HG02571 (cell line): Measurements from ENCODE around the gene ABCA13.
"Not testable (repeated sequence)": the region's sequence is repeated elsewhere in the genome, so short reads cannot be mapped to it uniquely, and the experiment has no call there.

Source experiments
- ATAC-seq: cut with Tn5 transposase; IDR thresholded peaks from one replicate; pipeline ENCODE4 v1.9.1; 2021; ENCODE audit warnings: mild to moderate bottlenecking, moderate library complexity; ENCODE audit not compliant: unreplicated experiment

The ABCA13 gene, protein sequence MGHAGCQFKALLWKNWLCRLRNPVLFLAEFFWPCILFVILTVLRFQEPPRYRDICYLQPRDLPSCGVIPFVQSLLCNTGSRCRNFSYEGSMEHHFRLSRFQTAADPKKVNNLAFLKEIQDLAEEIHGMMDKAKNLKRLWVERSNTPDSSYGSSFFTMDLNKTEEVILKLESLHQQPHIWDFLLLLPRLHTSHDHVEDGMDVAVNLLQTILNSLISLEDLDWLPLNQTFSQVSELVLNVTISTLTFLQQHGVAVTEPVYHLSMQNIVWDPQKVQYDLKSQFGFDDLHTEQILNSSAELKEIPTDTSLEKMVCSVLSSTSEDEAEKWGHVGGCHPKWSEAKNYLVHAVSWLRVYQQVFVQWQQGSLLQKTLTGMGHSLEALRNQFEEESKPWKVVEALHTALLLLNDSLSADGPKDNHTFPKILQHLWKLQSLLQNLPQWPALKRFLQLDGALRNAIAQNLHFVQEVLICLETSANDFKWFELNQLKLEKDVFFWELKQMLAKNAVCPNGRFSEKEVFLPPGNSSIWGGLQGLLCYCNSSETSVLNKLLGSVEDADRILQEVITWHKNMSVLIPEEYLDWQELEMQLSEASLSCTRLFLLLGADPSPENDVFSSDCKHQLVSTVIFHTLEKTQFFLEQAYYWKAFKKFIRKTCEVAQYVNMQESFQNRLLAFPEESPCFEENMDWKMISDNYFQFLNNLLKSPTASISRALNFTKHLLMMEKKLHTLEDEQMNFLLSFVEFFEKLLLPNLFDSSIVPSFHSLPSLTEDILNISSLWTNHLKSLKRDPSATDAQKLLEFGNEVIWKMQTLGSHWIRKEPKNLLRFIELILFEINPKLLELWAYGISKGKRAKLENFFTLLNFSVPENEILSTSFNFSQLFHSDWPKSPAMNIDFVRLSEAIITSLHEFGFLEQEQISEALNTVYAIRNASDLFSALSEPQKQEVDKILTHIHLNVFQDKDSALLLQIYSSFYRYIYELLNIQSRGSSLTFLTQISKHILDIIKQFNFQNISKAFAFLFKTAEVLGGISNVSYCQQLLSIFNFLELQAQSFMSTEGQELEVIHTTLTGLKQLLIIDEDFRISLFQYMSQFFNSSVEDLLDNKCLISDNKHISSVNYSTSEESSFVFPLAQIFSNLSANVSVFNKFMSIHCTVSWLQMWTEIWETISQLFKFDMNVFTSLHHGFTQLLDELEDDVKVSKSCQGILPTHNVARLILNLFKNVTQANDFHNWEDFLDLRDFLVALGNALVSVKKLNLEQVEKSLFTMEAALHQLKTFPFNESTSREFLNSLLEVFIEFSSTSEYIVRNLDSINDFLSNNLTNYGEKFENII (N-terminal part only)

DNA sequence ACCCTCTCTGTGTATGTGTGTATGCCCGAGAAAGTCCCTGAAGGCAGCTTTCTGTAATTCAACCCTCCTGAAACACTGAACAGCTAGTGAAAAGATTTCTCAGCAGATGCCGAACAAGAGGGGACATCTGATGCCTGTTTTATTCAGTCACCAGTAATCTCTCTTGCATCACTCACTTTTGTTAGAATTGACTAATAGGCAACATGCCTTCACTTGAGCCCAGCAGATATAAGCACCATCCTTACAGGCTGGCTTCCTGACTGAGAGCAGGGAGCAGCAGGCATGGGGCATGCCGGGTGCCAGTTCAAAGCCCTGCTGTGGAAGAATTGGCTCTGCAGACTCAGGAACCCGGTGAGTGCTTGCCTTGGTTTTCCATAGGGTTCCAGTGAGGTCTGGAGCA is at the start of gene ABCA13:
ABCA13 (plus strand) TSS at position 257 of the 400 bp plus-strand sequence; CDS start at position 283, 26 bp downstream.
- ATAC-seq = no peak

DNA sequence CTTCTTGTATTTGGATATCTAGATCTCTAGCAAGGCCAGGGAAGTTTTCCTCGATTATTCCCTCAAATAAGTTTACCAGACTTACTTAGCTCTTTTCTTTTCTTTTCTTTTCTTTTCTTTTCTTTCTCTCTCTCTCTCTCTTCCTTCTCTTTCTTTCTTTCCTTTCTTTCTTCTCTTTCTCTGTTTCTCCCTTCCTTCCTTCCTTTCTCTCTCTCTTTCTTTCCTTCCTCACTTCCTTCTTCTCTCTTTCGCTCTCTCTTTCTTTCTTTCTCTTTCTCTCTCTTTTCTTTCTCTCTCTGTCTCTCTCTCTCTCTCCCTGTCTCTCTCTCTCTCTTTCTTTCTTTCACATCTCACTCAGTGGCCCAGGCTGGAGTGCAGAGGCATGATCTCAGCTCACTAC is 45.2 kb upstream of the ABCA13 start:
- ATAC-seq = no peak

DNA sequence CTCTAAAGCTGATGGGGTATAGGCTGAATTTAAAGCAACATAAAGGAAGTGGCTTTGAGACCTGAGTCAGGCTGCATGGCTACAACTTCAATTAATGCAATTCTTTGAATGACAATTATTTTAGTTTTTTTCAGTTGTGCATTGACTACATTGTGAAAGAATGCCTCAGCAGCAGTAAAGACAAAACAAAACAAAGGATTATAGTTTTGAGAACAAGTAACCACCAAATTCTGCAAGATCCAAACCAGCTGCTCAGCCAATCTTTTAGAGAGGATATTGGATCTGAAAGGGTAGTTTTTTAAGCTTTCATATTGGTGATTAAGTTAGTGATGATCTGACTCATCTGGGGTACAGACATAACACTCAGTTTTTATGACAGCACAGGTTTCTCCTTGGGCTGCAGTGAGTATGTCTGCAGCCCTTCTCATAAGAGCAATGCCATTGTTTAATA is 40.6 kb upstream of the ABCA13 start:
- ATAC-seq = no peak

DNA sequence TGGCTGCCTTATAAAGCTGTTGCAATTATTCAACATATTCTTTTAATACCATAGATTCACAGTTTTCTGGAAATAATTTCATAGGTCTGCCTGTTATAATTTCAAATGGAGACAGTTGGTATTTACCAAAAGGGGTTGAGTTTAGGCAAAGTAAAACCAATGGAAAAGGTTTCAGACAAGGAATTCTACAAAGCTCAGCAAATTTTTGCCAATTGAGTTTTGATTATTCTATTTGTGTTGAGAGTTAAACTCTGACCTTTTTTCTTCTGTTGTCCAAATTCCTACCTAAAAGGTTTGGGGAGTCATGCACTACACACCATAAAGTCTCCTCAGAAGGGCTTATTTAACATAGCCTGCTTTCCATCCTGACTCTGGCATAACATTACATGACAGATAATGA is 38.5 kb upstream of the ABCA13 start:
- ATAC-seq = no peak

DNA sequence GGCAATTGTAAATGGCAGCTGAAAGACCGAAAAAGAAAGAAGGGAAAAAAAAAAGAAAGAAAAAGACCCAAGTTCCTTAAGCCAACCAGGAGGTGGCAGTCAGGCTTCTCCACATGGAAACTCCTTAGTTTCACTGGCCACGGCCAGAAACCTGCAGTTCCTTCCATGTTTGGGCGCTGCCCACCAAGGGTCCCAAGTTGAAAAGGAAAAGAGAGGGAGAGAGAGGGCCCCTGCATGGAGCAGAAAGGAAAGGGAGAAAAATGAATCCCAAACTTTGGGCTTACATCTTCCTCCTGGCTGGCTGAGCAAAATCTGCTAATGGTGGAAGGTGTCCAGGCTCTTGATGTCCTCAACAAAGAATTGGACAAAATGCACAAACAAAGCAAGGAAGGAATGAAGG is 31.8 kb upstream of the ABCA13 start:
- no peak for ATAC-seq

DNA sequence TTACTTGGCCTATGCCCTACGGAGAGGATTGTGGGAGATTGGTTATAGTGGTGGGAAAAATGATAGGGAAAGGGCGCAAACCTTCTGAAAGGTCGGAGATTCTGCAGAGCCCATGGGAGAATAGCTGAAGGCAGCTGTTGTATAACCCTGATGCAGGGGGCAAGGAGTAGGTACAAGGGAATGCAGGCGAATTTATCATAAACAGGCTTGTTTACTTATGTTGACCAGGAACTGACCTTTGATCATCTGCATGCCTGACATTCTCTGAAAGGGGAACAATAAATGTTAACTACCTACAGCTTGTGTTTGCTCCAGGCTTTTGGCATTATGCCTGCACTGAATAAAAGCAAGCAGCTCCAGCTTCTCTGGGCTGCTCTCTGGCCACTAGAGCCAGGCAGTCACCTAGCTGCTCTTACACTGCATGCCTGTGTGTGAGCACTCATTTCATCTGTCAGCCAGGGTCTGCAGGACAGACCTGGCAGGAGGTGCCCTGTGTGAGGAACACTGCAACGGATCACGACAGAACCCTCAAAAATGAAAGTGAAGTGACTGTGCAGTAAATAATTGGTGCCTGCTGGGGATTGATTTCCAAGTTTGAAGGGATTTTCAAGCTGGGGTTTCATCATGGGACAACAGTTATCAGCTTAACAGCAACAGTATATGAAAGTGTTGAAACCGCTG is 31.1 kb upstream of the ABCA13 start:
- no peak for ATAC-seq

DNA sequence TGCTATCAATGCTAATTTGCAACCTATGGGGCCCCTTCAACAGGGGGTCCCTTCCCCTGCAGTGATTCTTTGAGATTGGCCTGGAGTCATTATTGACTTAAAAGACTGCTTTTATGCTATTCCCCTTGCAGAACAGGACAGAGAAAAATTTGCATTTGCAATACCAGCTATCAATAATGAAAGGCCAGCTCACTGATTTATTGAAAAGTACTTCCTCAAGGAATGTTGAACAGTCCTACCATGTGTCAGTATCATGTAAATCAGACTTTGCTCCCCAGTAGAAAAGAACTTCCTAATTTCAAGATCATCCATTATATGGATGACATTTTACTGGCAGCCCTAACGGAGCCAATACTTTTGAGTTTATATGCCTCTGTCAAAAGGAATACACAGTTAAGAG is 29.7 kb upstream of the ABCA13 start:
- no peak for ATAC-seq

DNA sequence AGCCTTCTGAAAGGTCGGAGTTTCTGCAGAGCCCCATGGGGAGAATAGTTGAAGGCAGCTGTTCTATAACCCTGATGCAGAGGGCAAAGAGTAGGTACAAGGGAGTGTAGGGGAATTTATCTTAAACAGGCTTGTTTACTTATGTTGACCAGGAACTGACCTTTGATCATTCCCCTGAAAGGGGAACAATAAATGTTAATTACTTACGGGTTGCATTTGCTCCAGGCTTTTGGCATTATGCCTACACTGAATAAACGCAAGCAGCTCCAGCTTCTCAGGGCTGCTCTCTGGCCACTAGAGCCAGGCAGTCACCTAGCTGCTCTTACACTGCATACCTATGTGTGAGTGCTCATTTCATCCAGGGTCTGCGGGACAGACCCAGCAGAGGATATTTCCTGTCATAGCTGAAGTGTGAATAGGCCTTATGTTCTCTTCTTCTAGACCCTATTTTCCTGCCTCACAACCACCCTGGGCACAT is 26.9 kb upstream of the ABCA13 start:
- ATAC-seq = no peak

DNA sequence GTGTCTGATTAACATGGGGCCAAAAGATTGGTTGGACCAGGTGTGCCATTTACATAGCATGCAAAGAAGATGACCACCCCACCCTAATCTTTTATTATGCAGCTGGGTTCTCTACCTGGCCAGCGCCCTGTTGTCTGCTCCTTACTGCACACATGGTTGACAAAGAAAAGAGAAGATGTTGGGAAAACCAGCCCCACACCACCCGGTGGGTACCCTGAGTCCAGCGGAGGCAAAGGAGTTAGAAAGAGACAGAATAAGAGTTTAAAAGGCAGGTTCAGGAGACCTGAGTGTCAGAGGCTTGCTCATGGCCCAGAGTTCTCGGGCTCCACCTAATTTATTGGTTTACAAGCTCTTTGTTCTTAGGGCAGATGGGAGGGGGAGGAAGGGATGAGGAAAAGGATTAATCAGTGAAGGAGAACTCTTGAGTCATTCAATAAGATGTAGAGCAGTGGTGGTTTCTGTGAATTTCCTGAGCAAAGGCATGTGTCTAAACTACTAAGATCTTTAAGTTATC is 24.1 kb upstream of the ABCA13 start:
- ATAC-seq = no peak

DNA sequence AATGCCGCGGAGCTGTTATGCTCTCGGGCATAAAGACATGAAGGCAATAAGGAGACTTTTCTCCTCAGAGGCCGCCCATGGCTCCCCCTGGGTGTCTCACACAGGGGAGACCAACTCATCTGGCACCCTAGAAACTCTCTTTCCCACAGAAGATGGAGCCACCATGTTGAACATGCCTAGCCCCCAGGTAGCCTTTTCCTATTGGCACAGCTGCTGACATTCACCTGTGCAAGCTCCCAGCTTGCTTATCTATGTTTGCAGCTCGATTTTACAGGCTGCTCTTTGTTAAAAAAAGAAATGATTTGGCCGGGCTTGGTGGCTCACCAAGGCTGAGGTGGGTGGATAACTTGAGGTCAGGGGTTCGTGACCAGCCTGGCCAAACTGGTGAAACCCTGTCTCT is 23.6 kb upstream of the ABCA13 start:
- ATAC-seq = not testable (repeated sequence)

DNA sequence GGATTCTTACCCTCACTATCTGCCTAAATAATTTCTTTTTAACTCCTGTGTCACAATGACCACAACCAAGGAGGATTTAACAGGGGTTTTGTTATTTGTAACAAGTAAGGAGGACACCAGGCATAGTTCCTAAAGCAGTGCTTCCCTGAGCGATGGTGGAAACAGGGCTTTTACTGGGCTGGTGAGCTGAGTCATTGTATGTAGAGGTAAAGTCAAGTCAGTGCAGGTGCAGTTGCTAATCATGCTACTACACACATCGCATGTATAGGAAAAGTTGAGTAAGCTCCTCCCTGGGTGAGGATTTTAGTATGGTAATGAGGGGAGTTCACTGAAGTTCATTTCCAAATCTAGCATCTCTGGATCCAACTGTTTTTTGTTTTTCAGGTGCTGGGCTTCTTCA is 22.9 kb upstream of the ABCA13 start:
- no peak for ATAC-seq

DNA sequence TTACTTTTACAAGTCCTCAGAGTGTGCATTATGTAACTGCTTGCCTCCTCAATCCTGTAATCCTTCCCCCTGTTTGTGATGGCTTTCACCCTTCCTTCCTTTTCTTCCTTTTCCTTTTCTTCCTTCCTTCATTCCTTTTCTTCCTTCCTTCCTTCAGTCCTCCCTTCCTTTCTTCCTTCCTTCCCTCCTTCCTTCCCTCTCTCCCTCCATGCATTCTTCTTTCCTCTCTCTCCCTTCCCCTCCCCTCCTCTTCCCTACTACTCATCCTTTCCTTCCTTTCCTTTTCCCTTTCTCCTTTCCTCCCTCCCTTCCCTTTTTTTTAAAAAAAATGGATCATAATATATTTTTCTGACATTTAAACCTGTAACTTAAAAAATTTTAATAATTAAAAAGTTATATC is 22.2 kb upstream of the ABCA13 start:
- no peak for ATAC-seq

DNA sequence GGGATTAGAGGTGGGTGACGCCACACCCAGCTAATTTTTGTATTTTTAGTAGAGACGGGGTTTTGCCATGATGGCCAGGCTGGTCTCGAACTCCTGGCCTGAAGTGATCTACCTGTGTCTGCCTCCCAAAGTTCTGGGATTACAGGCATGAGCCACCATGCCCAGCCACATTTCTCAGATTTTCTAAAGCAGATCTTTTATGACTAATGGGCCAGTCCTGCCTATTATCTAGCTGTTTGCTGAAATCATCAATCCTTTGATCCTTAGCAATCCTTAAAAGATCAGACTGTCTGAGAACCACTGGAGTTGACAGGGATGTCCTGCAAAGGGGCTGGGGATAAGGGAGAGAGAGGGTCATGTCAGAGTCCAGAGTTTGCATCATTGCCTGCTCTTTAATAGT is 21.2 kb upstream of the ABCA13 start:
- no peak for ATAC-seq

DNA sequence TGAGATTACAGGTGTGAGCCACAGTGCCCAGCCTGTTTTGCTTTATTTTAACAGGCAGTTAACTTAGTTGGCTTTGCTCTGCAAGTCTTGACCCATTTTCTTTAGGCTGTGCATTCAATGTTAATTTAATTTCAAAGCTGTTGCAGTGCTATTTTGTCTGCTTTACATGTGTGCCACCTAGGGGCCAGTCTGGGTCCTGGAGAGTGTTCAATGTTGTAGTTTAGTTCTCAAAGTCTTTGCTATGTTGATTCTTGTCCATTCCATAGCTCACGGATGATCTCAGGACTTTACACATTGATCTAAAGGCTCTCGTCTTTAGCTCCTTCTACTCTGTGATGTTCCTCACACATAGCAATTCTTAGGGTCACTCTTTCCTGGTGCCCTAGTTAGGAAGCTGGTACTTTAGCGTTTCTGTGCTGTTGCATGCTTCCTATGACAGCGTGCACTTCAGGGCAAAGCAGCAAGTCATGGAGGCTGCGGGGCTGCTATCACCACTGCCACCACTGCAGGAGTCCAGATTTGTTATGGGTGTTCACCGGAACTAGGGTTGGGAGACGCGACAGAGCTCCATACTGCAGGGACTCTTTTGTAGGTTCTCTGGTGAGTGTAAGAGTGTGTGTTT is 16.4 kb upstream of the ABCA13 start:
- ATAC-seq = no peak

DNA sequence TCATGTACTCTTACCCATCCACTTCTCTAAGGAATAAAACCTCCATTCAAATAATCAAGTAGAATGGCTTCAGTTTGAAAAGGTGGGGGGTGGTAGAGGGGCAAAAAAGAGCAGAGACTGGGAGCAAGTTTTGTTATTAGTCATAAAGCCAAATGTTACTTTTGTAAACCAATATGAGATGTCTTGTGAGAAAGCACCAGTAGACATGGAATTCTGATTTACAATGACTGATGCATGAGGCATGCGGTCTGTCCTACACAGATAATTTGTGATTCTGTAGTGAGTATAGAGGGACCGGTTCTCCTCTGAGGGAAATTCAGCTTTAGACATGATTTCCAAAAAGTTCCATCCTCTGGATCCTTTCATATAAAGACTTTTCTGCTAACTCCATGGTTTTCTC is 12.9 kb upstream of the ABCA13 start:
- ATAC-seq = no peak

DNA sequence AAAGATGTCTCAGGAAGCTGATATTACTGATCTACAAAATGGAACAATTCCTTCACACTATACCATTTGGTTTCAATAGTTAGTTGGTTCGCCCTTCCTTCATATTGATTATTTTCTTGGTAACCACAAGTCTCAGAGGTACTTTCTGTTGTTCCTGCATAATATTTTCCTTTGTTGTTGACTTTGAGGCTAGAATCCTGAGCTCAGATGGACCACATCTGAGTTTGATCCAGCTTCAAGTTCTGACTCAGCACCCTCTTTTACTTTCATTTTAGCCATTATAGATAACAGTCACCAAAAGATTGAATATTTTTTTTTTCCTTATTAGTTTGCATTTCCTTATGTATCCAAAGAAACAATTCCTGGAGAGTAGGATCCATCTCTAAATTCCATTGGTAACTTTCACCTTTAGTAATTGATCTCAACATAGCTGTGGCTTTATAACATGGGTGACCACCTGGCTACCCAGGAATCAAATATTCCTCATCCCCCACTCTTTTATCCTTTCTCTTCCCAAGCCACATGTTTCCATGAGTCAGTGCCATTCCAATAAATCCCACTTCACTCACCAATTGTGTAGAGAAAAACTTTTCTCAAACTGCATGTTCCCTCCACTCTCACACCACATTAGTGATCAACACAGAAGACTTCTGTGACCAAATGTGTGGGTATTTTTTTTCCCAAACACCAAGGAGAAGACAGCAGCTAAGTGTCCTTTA is 9.7 kb upstream of the ABCA13 start:
- no peak for ATAC-seq

DNA sequence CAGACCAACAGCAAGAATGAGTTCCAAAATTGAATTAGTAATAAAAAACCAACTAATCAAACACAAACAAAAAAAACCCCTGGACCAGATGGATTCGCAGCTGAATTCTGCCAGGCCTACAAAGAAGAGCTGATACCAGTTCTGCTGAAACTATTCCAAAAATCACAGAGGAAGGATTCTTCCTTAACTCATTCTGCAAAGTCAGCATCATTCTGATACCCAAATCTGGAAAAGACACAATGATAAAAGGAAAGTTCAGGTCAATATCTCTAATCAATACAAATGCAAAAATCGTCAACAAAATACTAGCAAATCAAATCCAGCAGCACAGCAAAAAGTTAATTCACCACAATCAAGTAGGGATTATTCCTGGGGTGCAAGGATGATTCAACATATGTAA is 6.1 kb upstream of the ABCA13 start:
- no peak for ATAC-seq

DNA sequence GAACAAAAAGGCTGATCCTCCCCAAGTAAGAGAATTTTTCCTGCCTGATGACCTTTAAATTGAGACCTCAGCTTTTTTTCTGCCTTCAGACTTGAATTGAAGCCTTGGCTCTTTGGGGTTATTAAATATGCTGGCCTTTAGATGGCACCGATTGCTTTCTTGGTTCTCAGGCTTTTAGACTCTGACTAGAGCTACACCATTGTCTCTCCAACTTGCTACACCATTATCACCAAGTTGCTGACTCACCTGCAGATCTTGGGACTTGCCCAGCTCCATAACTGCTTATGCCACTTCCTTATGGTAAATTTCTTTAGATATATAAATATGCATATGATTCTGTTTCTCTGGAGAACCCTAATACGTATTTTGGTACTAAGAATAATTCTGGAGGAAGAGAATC is 3.1 kb upstream of the ABCA13 start:
- ATAC-seq = no peak

DNA sequence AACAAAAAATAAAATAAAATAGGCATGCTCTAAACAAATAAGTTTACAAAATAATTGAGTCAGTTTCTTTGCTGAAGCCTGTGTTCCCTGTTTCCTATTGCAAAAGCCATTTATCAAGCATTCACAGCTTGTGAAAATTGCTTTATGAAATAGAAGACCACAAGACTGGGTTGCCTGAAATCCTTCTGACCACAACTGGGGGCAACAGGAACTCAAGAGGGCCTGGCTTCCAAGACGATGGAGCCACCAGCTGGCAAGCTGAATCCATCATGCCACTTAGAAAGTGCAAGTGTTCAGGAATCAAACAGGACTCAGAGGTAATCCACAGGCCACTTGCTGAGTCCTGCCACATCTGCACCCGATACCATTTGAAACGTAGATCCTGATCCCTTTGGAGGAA is 752 bp upstream of the ABCA13 start:
- ATAC-seq = no peak
